Subcutaneous adipose tissue (tissue), 4 donors: Measurements from ENCODE around the gene NCKIPSD. TPM values are rescaled to one million over a fixed set of nuclear protein-coding genes. Genes with fewer than 3 reads are reported as not detected.

Experiments used
- CTCF ChIP-seq: fragments of 450-650 bp; IDR thresholded peaks from one replicate; pipeline ENCODE4 v1.5.1; 2016; ENCODE audit warnings: low read depth, mild to moderate bottlenecking, control low read depth, antibody characterized with exemption, moderate library complexity
- total RNA-seq, 4 donors: library from RNA; depleted of rRNA; stranded (reverse); fragments of >200 nt; gene quantifications; one replicate each; pipeline ENCODE4 v1.1.0, GENCODE V29; 2016

The NCKIPSD gene
- total RNA-seq, 4 donors from 2014 or later = 20.5 to 49.2 (median 23.8) TPM

GRCh38 chr3:48662753-48663488 lies 22.8 kb downstream of the NCKIPSD start, which contains the start of gene CELSR3:
Gene CELSR3, minus strand, starts transcription at chr3:48662886. Its CDS starts 252 bp downstream, at chr3:48662634.
- no peak for TF ChIP-seq CTCF

GRCh38 chr3:48662145-48662752 lies 23.5 kb downstream of the NCKIPSD start:
- TF ChIP-seq CTCF = no peak

- TF ChIP-seq CTCF = no peak
Observed at GRCh38 chr3:48661501-48662144, 24.1 kb downstream of the NCKIPSD start.

- TF ChIP-seq CTCF = no peak
Observed at GRCh38 chr3:48660800-48661400, 24.8 kb downstream of the NCKIPSD start.

- no peak for TF ChIP-seq CTCF
Observed at GRCh38 chr3:48656841-48657281, 28.9 kb downstream of the NCKIPSD start.

- TF ChIP-seq CTCF = no peak
Observed at GRCh38 chr3:48656061-48656840, 29.5 kb downstream of the NCKIPSD start.
